Thyroid gland (tissue), 4 donors: Measurements from ENCODE around the gene CRAT. TPM values are rescaled to one million over a fixed set of nuclear protein-coding genes. Genes with fewer than 3 reads are reported as not detected.

Experiments
- DNase-seq, 2 donors: peaks; one replicate each; pipeline ENCODE4 v3.0.0-alpha.2; 2019
- H3K27ac ChIP-seq, 3 donors: fragments of 200-600 bp; sonication (generic); 1 replicate in 2 of 3; 2 replicates in 1 of 3; pipeline ENCODE4 v1.5.1; 2016 to 2019; ENCODE audit warnings: mild to moderate bottlenecking in 1 of 3, moderate library complexity in 1 of 3
- H3K27me3 ChIP-seq: fragments of 200-600 bp; sonication (generic); one replicate; pipeline ENCODE4 v1.5.1; 2019
- H3K36me3 ChIP-seq, 2 donors: fragments of 200-600 bp; sonication (generic); one replicate each; pipeline ENCODE4 v1.5.1; 2016 to 2019
- H3K4me1 ChIP-seq, 2 donors: fragments of 200-600 bp; sonication (generic); one replicate each; pipeline ENCODE4 v1.5.1; 2017 to 2019
- H3K4me3 ChIP-seq, 3 donors: fragments of 200-600 bp; sonication (generic); replicated peaks in 1 of 3; 1 replicate in 2 of 3; 2 replicates in 1 of 3; pipeline ENCODE4 v1.5.1; 2016; ENCODE audit warnings: mild to moderate bottlenecking in 1 of 3
- H3K9me3 ChIP-seq: fragments of 200-600 bp; sonication (generic); one replicate; pipeline ENCODE4 v1.5.1; 2017
- POLR2A ChIP-seq, 2 donors: fragments of 450-650 bp; IDR thresholded peaks; one replicate each; pipeline ENCODE4 v1.6.1; 2017; ENCODE audit warnings: antibody characterized with exemption in 2 of 2, mild to moderate bottlenecking in 2 of 2, moderate library complexity in 1 of 2
- WGBS, 2 donors: methylation state at CpG; one replicate each; pipeline ENCODE4 v1.1.5; 2017; 5-methylcytosine and 5-hydroxymethylcytosine counted together
- intact Hi-C: fragments of 100-400 bp; cut with DNase I; formaldehyde crosslinking; loops from one replicate; pipeline ENCODE4 v1.15.1; 2023
- total RNA-seq, 4 donors: library from RNA; depleted of rRNA; stranded (reverse); fragments of >200 nt; gene quantifications; one replicate each; pipeline ENCODE4 v1.2.3, GENCODE V29; 2016
- TF ChIP-seq, protein P1 (sequence below), 6 experiments: fragments of 200-600 bp in 3 of 6; fragments of 450-650 bp in 3 of 6; sonication (generic) in 3 of 6; IDR thresholded peaks; one replicate each; pipeline ENCODE4 v1.5.1; 2016 to 2019; ENCODE audit warnings: antibody characterized with exemption in 6 of 6, mild to moderate bottlenecking in 2 of 6, inconsistent platforms in 1 of 6, moderate library complexity in 1 of 6

The CRAT gene
- total RNA-seq, 4 donors from 2014 or later, result 44.0 to 59.0 (median 54.1) TPM

DNA sequence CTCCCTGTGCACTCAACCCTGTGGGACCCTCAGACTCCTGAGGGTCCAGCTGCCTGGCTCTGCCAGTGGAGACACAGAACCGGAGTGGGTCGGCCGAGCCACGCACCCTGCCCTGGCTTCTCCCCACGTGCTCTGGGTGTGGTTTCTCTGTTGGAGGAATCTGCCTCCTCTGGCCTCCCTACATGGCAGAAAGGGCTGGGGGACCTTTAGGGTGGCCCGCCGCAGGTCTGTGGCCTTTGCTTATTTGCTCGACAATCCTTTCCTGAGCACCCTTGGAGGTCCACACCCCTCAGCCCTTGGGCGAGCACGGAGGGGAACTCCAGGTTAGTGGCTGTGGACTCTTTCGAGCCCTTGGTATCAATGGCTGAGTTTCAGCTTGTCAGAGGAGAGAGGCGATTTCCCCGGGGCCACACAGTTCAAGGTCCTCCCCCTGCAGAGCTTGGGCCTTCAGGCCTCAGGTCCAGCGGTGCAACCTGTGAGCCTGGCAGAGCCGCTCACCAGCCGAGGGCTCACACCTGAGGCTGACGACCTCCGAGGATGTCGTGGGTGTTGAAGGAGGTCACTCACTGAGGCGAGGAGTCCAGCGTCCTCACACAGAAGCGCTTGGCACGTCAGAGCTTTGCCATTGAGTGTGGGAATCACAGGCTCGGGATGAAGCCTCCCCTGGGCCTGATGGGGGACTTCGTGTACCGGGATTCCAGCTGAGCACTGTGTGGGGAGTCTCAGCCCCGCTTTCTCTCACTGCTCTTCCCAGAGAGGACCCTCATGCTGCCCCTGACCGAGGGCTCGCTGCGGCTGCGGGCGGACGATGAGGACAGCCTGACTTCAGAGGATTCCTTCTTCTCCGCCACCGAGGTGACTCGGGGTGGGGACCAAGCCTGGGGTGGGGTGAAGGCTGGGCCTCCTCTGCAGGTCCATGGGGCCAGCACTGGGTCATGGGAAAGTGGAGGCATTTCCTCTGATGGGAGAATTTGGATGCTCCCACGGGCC, 50.5 kb downstream of the CRAT start:
- H3K4me3 ChIP-seq, result no peak overlapping the region
- H3K27ac ChIP-seq, result no peak overlapping the region
- no peaks in the 10 kb centered on the region for H3K9me3 ChIP-seq
- H3K36me3 ChIP-seq, result peaks cover 41 to 53% of the 10 kb centered on the region in 2 donors
- H3K27me3 ChIP-seq, result no peaks in the 10 kb centered on the region
- H3K4me1 ChIP-seq, result no peaks in the 10 kb centered on the region
- no peak for TF ChIP-seq POLR2A (IDR thresholded peaks at IDR 0.05)
- DNase-seq, result no peak
- 95 to 97% methylated on average over 12 to 36 of the region's 37 CpGs for WGBS, 2 donors
- intact Hi-C loops, result no loop called here

DNA sequence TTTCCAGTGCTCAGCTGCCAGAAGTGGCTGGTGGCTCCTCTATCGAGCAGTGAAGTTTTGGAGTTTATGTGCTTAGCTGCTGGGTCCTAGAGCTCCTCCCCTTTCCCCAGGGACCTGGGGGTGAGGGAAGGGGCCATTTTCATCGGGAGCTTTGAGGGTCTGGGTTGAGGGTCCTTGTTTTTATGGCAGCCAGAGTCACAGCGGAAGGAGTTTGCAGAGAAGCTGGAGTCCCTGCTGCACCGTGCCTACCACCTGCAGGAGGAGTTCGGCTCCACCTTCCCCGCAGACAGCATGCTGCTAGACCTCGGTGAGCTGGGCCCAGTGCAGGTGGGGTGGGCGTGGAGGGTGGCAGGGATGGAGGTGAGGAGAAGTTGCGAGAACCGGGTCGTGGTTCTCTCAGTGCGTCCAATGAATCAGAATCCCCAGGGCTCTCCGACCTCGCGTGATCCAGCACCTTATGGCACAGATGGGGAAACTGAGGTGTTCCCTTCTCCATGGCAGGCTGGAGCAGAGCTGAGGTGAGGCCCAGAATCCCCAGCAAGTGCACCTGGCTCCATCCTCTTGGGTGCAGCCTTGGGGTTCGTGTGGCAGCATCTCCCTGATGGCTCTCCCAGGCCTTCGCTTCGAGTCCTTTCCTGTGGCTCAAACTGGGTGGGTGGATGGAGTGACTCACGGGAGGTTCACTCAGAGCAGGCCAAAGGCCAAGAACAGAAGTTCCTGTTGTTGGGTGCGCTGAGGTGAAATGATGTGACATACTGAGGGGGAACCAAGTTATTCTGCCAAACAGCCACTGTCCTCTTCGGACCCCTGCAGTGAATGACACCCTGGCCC, 51.4 kb downstream of the CRAT start:
- WGBS, 2 donors, result 91 to 92% methylated on average over 20 to 21 of the region's 21 CpGs
- no peaks in the 10 kb centered on the region for H3K27me3 ChIP-seq
- DNase-seq, result no peak
- H3K36me3 ChIP-seq, result peaks cover 39 to 46% of the 10 kb centered on the region in 2 donors
- no peak for TF ChIP-seq POLR2A (IDR thresholded peaks at IDR 0.05)
- TF ChIP-seq, protein P1, sequence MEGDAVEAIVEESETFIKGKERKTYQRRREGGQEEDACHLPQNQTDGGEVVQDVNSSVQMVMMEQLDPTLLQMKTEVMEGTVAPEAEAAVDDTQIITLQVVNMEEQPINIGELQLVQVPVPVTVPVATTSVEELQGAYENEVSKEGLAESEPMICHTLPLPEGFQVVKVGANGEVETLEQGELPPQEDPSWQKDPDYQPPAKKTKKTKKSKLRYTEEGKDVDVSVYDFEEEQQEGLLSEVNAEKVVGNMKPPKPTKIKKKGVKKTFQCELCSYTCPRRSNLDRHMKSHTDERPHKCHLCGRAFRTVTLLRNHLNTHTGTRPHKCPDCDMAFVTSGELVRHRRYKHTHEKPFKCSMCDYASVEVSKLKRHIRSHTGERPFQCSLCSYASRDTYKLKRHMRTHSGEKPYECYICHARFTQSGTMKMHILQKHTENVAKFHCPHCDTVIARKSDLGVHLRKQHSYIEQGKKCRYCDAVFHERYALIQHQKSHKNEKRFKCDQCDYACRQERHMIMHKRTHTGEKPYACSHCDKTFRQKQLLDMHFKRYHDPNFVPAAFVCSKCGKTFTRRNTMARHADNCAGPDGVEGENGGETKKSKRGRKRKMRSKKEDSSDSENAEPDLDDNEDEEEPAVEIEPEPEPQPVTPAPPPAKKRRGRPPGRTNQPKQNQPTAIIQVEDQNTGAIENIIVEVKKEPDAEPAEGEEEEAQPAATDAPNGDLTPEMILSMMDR (IDR thresholded peaks at IDR 0.05), result no peak
- no peak overlapping the region for H3K27ac ChIP-seq
- intact Hi-C loops, result no loop called here
- no peak overlapping the region for H3K4me3 ChIP-seq
- H3K4me1 ChIP-seq, result no peaks in the 10 kb centered on the region
- H3K9me3 ChIP-seq, result no peaks in the 10 kb centered on the region

DNA sequence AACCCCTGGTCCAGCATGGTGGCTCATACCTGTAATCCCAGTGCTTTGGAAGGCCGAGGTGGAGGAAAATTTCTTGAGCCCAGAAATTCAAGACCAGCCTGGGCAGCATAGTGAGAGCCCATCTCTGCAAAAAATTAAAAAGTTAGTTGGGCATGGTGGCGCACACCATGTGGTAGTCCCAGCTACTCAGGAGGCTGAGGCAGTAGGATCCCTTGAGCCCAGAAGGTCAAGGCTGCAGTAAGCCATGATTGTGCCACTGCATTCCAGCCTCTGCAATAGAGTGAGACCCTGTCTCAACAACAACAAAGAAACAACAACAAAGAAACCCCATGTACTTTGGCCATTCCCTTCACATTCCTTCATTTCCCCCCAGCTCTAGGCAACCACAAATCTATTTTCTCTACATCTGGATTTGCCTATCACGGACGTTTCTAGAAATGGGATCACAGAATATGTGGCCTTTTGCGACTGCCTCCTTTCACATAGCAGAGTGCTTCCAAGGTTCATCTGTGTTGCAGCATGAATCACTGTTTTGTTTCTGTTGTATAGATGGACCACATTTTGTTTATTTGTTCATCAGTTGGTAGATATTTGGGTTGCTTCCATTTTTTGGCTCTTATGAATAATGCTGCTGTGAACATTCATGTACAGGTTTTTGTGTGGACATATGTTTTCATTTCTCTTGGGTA, 56.3 kb downstream of the CRAT start:
- Histone ChIP-seq H3K4me1 (peaks cover 4 to 12% of the 10 kb centered on the region in 2 donors), H3K9me3 (no peaks in the 10 kb centered on the region), H3K27ac (no peak overlapping the region), H3K36me3 (peaks cover 11 to 18% of the 10 kb centered on the region in 2 donors), H3K27me3 (no peaks in the 10 kb centered on the region), H3K4me3 (no peak overlapping the region)
- no peak for TF ChIP-seq POLR2A (IDR thresholded peaks at IDR 0.05)
- TF ChIP-seq, protein P1 (IDR thresholded peaks at IDR 0.05), result no peak
- WGBS, 2 donors, result 90 to 96% methylated on average over 5 of the region's 5 CpGs
- intact Hi-C loops, result no loop called here
- no peak for DNase-seq

DNA sequence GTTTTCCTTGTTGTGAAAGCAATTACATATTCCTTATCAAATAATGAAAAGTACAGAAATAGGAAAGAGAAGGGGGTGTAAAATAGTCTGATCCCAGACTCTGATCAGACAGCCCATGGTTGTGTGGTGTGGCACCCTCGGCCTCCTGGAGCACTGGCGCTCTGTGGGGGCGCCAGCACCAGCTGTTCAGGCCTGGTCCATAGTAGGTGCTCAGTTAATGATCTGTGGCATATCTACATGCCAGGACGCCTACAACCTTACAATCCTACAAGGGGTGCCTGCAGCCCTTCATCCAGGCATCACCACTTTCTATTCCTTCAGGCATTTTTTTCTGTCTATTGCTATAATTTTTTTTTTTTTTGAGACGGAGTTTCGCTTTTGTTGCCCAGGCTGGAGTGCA, 57.6 kb downstream of the CRAT start:
- DNase-seq, result no peak
- peak overlapping the region; percentile 48 to 73 (median 69) for H3K27ac ChIP-seq
- no peaks in the 10 kb centered on the region for H3K9me3 ChIP-seq
- H3K36me3 ChIP-seq, result peaks cover 19 to 27% of the 10 kb centered on the region in 2 donors
- TF ChIP-seq, protein P1 (IDR thresholded peaks at IDR 0.05), result no peak
- TF ChIP-seq POLR2A (IDR thresholded peaks at IDR 0.05), result no peak
- H3K4me1 ChIP-seq, result peaks cover 4 to 12% of the 10 kb centered on the region in 2 donors
- intact Hi-C loops, result no loop called here
- H3K4me3 ChIP-seq, result no peak overlapping the region
- WGBS, 2 donors, result 92 to 95% methylated on average over 6 of the region's 6 CpGs
- no peaks in the 10 kb centered on the region for H3K27me3 ChIP-seq

DNA sequence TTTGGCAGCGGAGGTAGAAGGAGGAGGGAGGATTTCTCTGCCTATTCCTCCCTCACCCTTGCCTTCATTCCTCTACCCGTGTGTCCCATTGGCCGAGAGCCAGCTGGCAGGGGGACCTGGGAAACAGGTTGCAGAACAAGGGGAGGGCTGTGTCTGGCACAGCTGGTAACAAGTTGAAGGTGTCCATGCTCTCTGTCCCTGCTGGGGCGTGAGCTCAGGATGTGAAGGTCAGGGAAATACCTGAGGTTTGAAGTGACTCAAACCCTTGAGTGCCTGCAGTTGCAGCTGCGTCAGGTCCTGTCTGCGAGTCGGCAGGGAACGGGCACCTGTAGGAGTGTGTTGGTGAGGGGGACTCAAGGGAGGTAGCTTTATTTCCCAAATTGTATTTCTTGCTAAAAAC, 58.0 kb downstream of the CRAT start:
- H3K27ac ChIP-seq, result peak overlapping the region; percentile 48 to 73 (median 69)
- peaks cover 23 to 31% of the 10 kb centered on the region in 2 donors for H3K36me3 ChIP-seq
- no peak for TF ChIP-seq POLR2A (IDR thresholded peaks at IDR 0.05)
- TF ChIP-seq, protein P1 (IDR thresholded peaks at IDR 0.05), result no peak
- H3K4me1 ChIP-seq, result peaks cover 4 to 12% of the 10 kb centered on the region in 2 donors
- DNase-seq, result peak; percentile 99 to 100
- H3K9me3 ChIP-seq, result no peaks in the 10 kb centered on the region
- no peaks in the 10 kb centered on the region for H3K27me3 ChIP-seq
- WGBS, 2 donors, result 24 to 36% methylated on average over 8 of the region's 8 CpGs
- intact Hi-C loops, result no loop called here
- H3K4me3 ChIP-seq, result no peak overlapping the region
